Left ventricle myocardium inferior (tissue), 1 donor: ENCODE results near the gene SOBP. TPM values are rescaled to one million over a fixed set of nuclear protein-coding genes. Genes with fewer than 3 reads are reported as not detected.

Experiments
- DNase-seq: peaks from one replicate; pipeline ENCODE4 v3.0.0-alpha.2; 2020
- H3K27ac ChIP-seq: fragments of 200-600 bp; replicated peaks from 2 replicates; pipeline ENCODE4 v1.8.0; 2021
- H3K27me3 ChIP-seq: fragments of 200-600 bp; 2 replicates; pipeline ENCODE4 v1.8.0; 2021; ENCODE audit warnings: low read depth
- H3K36me3 ChIP-seq: fragments of 200-600 bp; 2 replicates; pipeline ENCODE4 v1.8.0; 2021
- H3K4me1 ChIP-seq: fragments of 200-600 bp; 2 replicates; pipeline ENCODE4 v1.8.0; 2021
- H3K4me3 ChIP-seq: fragments of 200-600 bp; 2 replicates; pipeline ENCODE4 v1.8.0; 2021; ENCODE audit warnings: mild to moderate bottlenecking, moderate library complexity
- H3K9me3 ChIP-seq: fragments of 200-600 bp; replicated peaks from 2 replicates; pipeline ENCODE4 v1.8.0; 2021
- CTCF ChIP-seq: fragments of 200-600 bp; IDR thresholded peaks from 2 replicates; pipeline ENCODE4 v1.8.0; 2021; ENCODE audit warnings: antibody characterized with exemption, mild to moderate bottlenecking, borderline replicate concordance
- intact Hi-C: fragments of 100-400 bp; cut with micrococcal nuclease; formaldehyde crosslinking; loops from one replicate; pipeline ENCODE4 v1.11.0; 2022
- total RNA-seq: library from RNA; stranded (reverse); fragmentation: NEBNext Ultra II Directional; extraction: Animal tissue kit (Norgen Biotek cat#: 25700); gene quantifications from one replicate; pipeline ENCODE4 v1.2.1, GENCODE V29; 2021
- donor health status: DM: no; HTN: yes; CAD: no; lungs with severe emphysema.

Gene SOBP
- total RNA-seq, 1 donor from 2014 or later: 22.9 TPM

GRCh38 chr6:107543088-107543487 is 53.2 kb downstream of the SOBP start:
- no peaks in the 10 kb centered on the region for H3K9me3 ChIP-seq
- no peak for TF ChIP-seq CTCF
- no peaks in the 10 kb centered on the region for H3K36me3 ChIP-seq
- peak overlapping the region; percentile 57 for H3K27ac ChIP-seq
- no peak overlapping the region for H3K4me3 ChIP-seq
- DNase-seq: peak; percentile 56
- H3K27me3 ChIP-seq: no peaks in the 10 kb centered on the region
- H3K4me1 ChIP-seq: peaks cover 65% of the 10 kb centered on the region
- intact Hi-C loops: no loop called here

- DNase-seq: no peak
- intact Hi-C loops: no loop called here
- H3K27me3 ChIP-seq: no peaks in the 10 kb centered on the region
- H3K36me3 ChIP-seq: no peaks in the 10 kb centered on the region
- TF ChIP-seq CTCF: no peak
- H3K27ac ChIP-seq: peak overlapping the region; percentile 57
- peaks cover 65% of the 10 kb centered on the region for H3K4me1 ChIP-seq
- no peak overlapping the region for H3K4me3 ChIP-seq
- H3K9me3 ChIP-seq: no peaks in the 10 kb centered on the region
Measured at GRCh38 chr6:107543567-107543966, 53.6 kb downstream of the SOBP start.

GRCh38 chr6:107545763-107546162 is 55.8 kb downstream of the SOBP start:
- Histone ChIP-seq H3K27ac (peak overlapping the region; percentile 50), H3K4me3 (no peak overlapping the region), H3K27me3 (no peaks in the 10 kb centered on the region), H3K4me1 (peaks cover 54% of the 10 kb centered on the region), H3K36me3 (peaks cover 2% of the 10 kb centered on the region), H3K9me3 (no peaks in the 10 kb centered on the region)
- intact Hi-C loops: no loop called here
- no peak for TF ChIP-seq CTCF
- no peak for DNase-seq

- DNase-seq: no peak
- peak overlapping the region; percentile 50 for H3K27ac ChIP-seq
- no peak for TF ChIP-seq CTCF
- intact Hi-C loops: no loop called here
- H3K36me3 ChIP-seq: peaks cover 2% of the 10 kb centered on the region
- H3K4me1 ChIP-seq: peaks cover 43% of the 10 kb centered on the region
- no peak overlapping the region for H3K4me3 ChIP-seq
- no peaks in the 10 kb centered on the region for H3K9me3 ChIP-seq
- H3K27me3 ChIP-seq: no peaks in the 10 kb centered on the region
Measured at GRCh38 chr6:107546691-107547450, 57.0 kb downstream of the SOBP start.

GRCh38 chr6:107547451-107547840 is 57.5 kb downstream of the SOBP start:
- Histone ChIP-seq H3K27me3 (no peaks in the 10 kb centered on the region), H3K4me1 (peaks cover 38% of the 10 kb centered on the region), H3K36me3 (peaks cover 2% of the 10 kb centered on the region), H3K27ac (no peak overlapping the region), H3K9me3 (no peaks in the 10 kb centered on the region), H3K4me3 (no peak overlapping the region)
- no peak for DNase-seq
- intact Hi-C loops: no loop called here
- no peak for TF ChIP-seq CTCF
